Brain pericyte (primary cell): ENCODE measurements around the gene COL28A1.
"Not testable (repeated sequence)": the region's sequence is repeated elsewhere in the genome, so short reads cannot be mapped to it uniquely, and the experiment has no call there.

Source experiments
- DNase-seq: peaks from one replicate; pipeline ENCODE4 v3.0.0-alpha.2; 2012; ENCODE audit warnings: low read depth, low spot score

Gene COL28A1

GRCh38 chr7:7417414-7417813, 118.3 kb downstream of the COL28A1 start:
- DNase-seq: no peak

- no peak for DNase-seq
Observed at GRCh38 chr7:7416031-7416858, 119.4 kb downstream of the COL28A1 start.

DNA sequence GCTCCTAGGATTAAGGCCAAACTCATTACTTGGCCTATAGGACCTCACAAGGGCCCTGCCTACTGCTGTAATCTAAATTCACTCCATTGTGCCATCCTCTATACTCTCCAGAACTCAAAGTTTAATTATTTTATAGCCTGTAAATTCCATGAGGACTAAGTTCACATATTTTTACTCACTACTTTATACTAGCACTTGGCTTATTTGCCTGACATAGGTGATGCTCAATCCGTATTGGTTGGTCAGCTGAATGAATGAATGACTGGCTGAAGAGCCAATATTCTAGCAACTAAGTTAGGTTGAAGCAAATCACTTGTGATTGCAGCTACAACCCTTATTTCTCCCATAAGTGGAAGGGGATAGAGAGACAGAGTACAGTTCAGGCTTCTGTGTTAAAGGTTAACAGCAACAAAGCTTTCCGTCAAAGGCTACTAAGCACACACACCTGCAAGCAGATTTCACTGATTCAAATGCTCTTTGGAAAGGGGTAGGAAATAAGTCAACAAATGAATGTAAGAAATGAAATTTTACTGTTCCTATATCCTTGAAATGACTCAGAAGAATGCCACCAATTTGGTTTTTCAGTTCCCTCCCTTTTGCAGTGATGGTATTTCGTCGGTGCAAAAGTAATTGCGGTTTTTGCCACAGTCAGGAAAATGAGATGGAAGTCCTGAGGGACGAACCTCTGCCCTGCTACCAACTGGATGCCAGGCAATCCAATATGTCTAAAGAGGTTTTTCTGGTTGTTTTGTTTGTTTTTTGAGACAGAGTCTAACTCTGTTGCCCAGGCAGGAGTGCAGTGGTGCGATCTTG, 120.7 kb downstream of the COL28A1 start:
- DNase-seq: no peak

DNA sequence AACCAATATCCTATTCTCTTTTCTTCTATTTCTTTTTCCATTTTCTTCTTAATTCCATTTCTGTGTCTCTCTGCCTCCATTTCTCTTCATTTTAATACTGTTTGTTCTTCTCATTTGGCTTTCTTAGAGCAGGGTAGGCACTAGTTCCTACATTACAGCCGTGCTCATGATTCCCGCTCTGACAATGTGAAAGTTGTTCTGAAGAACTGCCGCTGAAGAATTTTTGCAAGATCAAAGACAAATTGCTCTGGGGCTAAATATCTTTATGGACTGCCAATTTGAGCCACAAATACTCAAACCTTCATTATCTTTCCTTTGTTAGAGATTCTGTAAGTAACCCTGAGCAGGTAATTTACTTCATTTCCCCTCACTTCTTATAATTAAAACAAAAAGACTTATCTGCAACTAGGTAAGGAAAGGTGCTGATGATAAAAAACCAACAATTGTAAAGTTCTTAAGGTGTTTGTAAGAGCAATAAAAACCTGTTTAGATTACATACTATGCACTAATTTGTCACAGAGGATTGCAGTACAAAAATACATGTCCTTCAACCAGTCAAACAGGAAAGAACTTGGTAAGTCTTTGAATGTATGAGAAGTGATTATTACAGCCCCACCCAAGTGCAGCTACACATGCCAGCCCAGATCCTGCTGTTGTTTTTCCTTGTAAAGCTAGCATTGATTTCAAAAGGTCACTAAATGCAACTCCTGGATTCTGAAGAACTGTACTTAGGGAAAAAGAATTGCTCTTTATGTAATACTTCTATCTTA, 127.5 kb downstream of the COL28A1 start:
- no peak for DNase-seq

GRCh38 chr7:7405461-7405860, 130.2 kb downstream of the COL28A1 start:
- no peak for DNase-seq

- no peak for DNase-seq
Observed at GRCh38 chr7:7399707-7400106, 136.0 kb downstream of the COL28A1 start.

DNA sequence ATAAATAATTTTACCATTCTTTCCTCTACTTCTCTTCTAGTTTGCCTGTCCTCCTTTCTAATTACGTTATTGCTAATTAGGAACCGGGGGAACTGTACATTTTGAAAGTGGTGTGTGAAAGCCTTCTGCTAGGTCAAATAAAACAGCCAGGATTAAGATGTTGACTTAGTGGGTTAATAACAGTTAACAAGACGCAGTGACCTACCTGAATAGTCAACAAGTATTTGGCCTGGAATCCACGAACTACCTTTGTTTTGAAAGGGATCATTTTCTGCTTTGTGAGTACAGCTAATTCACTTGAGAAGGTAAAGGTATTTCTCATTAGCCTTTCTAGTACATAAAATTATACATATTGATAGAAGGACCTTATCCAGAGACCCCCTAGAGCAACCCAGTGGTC, 139.9 kb downstream of the COL28A1 start:
- no peak for DNase-seq

DNA sequence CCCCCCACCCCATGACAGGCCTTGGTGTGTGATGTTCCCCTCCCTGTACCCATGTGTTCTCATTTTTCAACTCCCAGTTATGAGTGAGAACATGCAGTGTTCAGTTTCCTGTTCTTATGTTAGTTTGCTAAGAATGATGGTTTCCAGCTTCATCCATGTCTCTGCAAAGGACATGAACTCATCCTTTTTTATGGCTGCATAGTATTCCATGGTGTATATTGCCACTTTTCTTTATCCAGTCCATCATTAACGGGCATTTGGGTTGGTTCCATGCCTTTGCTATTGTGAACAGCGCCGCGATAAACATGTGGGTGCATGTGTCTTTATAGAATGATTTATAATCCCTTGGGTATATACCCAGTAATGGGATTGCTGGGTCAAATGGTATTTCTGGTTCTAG, 147.5 kb downstream of the COL28A1 start:
- not testable (repeated sequence) for DNase-seq

DNA sequence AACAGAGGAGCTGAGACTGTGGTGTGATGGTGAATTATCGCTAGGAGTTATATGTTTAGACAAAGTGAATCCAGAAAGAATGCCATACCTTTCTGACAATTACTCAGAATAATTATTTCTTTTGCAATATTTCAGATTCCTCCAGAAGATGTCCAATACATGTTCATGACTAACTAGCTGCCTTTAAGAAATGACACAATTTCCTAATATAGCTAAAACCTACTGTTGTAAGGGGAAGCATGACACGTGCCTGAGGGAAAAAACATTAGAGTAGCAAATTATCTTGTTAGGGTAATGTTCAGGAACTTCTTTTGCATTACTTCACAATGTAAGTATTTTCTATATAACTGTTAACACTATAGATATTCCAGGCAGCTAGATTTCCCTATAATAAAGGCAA, 150.3 kb downstream of the COL28A1 start:
- no peak for DNase-seq

- DNase-seq: no peak
Observed at GRCh38 chr7:7384228-7384627, 151.4 kb downstream of the COL28A1 start.

DNA sequence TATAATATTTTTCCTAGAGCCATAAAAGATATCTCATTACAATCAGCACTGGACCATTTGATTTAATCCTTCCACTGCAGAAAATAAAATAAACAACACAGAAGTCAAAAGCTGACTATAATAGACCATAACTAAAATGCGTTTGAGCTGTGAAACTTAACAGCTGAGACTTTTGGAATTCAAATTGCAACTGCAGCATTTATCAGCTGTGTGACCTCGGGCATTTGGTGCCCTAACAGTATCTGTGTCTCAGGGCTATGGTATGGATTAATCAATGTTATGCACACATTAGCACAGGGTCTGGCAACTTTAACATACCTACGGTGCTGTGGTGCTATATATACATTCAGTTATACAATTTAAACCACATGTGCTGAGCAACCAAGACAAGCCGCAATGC, 160.1 kb downstream of the COL28A1 start:
- no peak for DNase-seq

DNA sequence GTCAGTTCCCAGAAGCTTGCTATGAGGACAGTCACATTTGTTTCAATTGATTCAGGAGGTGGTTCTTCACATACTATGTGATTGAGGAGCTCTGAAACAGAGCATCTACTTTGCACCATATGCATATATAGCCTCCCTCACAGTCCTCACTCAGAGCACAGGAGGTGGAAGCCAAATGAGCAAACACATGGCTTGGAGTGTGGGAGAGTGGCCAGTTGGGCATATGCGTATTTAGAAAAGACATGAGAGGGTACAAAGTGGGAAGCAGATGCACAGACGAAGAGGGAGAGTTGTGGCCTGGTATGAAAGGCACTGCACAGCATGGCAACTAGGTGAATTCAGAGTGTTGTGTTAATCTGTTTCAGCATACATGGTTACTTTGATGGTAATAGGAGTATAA, 165.6 kb downstream of the COL28A1 start:
- DNase-seq: no peak

- no peak for DNase-seq
Observed at GRCh38 chr7:7369134-7369533, 166.5 kb downstream of the COL28A1 start.

DNA sequence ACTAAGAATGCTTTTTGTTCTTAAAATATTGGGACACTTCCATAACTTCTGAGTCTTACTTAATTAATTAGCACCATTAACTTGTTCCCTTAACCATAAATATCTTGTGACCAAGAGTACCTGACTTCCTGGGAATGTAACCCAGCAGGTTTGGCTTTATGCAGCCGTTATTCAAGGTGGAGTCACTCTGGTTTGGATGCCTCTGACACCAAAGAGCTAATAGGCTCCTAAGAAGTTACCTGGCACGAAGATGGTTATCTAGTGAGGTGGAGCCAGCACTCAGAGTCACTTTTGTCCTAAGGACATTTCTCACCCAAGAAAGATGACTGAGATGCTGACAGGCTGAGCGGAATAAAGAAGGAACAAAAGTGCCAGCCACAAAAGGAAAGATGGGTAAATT, 181.0 kb downstream of the COL28A1 start:
- DNase-seq: no peak

GRCh38 chr7:7352845-7353244, 182.8 kb downstream of the COL28A1 start:
- DNase-seq: no peak

DNA sequence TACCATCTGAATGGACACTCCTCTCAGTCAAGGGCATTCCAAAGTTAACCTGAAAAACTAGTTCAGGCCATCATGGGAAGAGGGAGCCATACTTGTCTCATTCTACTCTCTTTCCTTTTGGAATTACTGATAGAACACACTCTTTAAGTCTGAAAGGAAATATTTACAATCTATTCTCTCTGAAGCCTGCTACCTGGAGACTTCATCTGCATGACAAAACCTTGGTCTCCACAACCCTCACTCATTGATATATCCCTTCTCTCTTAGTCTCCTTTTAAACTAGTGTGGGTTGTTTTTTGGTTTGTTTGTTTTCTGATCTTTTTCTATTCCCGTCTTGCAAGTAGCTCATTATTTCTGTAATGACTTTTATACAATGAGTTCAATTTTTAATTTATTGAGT, 183.8 kb downstream of the COL28A1 start:
- no peak for DNase-seq

DNA sequence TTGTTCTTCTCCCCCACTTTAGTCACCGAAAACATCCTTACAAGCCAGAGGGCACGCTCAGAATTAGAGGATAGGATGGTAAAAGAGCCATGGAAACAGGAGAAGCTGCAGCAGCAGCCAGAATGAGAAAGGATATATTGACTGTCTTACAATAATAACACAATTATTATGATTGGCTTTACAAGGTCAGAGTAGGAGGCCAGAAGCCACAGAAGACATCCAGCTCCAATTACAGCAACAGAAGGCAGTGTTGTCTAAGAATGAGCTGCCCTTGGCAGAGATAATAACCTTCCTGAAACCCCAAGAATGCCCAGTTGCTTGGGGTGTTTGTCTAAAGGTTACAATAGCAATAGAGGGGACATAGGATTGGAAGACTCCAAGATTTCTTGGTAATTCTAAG, 184.5 kb downstream of the COL28A1 start:
- DNase-seq: no peak

DNA sequence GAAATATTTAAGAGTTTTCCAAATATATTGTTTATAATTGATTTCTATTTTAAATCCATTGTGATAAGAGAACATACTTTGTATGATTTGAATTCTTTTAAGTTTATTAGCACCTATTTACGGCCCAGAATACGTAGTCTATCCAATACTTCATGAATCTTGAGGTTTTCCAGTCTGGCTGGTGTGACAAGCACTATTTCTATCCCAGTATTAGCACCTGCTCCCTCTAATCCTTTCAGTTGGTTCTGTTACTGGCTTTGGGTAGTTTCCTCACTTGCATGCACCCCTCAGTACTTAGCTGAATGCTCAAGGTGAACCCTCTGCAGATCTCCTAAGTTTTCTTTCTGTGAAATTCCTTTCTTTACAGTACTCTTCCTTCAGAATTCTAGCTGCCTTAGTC, 186.5 kb downstream of the COL28A1 start:
- no peak for DNase-seq

- DNase-seq: no peak
Observed at GRCh38 chr7:7347045-7347444, 188.6 kb downstream of the COL28A1 start.

DNA sequence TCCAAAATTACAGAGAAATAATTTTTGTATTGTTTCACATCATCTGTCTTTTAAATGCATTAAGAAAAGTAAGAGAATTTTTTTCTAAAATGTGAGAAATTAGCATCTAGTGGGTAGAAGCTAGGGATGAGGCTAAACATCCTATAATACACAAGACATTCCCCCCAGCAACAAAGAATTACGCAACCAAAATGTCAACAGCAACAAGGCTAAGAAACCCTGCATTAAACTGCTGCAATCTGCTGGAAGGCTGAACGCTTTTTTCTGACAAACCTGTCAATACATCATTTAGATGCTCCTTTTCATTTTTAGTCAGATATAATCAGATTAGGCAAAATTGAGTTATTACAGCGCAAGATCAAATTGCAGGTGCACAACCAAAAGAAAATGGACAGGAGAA, 191.1 kb downstream of the COL28A1 start:
- DNase-seq: no peak

DNA sequence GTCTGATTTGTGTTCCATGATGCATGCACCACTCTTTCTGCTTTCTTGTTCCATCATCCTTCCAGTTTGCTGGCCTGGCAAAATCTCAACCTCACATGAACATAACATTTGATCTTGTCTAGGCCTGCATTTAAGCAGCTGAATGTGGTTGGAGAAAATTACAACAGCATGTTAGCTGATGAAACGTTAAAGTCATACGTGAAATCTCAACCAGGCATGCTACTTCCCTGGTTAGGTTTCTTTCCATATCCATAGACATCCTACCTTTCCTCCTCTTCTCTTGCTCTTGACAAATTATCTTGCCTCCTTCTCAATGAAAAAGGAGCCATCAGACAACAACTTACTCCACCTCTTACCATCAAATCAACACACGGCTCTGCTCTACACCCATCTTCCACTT, 199.8 kb downstream of the COL28A1 start:
- DNase-seq: no peak

DNA sequence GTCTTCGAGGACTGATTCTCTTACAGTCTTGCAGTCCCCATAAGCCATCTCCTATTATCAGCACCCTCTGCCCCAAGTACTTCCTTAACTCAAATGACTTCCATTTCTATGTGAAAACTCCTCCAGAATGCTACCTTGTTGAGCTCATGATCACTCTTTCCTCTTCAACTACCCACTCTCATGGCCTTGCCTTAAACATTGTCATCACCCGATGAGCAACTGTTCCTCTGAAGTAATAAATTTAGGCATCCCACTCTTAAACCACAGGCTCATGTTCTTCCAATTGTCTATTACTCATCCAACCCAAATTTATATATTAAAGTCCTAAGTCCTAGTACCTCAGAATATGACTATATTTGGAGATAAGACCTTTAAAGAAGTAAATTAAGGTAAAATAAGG, 200.5 kb downstream of the COL28A1 start:
- DNase-seq: no peak
